GM18907 (cell line): ENCODE data around the gene ITPA.
A peak's percentile ranks its signal among the peaks of the same experiment; 100 is the strongest.

Experiments
- ATAC-seq: cut with Tn5 transposase; IDR thresholded peaks from one replicate; pipeline ENCODE4 v1.9.1; 2021; ENCODE audit warnings: mild to moderate bottlenecking, moderate library complexity; ENCODE audit not compliant: unreplicated experiment

The ITPA gene

DNA sequence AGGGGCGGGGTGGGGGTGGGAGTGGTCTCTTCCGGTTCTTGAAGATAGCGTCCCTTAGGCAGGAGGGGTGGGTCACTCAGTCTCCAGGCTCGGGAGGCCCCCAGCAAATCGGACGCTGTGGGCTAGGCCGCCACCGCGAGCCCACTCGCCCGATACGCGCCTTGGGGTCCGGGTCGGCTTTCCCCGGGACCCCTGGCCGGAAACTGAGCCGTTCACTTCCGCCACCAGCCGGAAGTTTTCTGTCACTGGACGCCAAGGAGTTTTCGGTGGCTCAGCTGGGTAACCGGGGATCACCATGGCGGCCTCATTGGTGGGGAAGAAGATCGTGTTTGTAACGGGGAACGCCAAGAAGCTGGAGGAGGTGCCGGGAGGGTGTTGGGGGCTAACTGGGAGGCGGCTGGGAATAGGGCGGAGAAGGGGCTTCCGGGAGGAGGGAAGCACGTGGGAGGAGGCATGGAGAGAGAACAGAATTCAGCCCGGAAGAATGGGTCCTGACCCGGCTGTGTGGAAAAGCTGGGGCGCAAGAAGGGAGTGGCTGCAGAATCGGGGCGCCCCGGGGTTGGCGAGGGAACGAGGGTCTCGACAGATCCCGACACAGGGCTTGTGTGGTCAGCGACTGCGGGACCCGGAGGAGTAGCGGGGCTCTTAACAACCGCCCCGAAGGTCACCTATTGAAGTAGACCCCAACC is at the start of gene ITPA:
ITPA (plus strand) TSS at position 242 of the 689 bp plus-strand sequence; CDS start at position 296, 54 bp downstream.
- peak; percentile 47 for ATAC-seq

DNA sequence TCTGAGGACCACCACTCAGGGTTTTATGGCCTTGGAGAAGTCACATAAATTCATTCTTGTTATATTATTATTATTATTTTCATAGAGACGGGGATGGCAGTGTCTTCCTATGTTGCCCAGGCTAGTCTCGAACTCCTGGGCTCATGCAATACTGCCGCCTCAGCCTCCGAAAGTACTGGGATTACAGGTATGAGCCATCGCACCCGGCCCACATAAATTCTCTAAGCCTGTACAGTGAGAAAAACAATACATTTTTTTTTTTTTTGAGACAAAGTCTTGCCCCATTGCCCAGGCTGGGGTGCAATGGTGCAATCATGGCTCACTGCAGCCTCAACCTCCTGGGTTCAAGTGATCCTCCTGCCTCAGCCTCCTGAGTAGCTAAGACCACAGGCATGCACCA is 48.9 kb upstream of the ITPA start:
- no peak for ATAC-seq

GRCh38 chr20:3161316-3162079 is 47.8 kb upstream of the ITPA start:
- no peak for ATAC-seq

GRCh38 chr20:3162080-3162611 is 47.2 kb upstream of the ITPA start:
- no peak for ATAC-seq

DNA sequence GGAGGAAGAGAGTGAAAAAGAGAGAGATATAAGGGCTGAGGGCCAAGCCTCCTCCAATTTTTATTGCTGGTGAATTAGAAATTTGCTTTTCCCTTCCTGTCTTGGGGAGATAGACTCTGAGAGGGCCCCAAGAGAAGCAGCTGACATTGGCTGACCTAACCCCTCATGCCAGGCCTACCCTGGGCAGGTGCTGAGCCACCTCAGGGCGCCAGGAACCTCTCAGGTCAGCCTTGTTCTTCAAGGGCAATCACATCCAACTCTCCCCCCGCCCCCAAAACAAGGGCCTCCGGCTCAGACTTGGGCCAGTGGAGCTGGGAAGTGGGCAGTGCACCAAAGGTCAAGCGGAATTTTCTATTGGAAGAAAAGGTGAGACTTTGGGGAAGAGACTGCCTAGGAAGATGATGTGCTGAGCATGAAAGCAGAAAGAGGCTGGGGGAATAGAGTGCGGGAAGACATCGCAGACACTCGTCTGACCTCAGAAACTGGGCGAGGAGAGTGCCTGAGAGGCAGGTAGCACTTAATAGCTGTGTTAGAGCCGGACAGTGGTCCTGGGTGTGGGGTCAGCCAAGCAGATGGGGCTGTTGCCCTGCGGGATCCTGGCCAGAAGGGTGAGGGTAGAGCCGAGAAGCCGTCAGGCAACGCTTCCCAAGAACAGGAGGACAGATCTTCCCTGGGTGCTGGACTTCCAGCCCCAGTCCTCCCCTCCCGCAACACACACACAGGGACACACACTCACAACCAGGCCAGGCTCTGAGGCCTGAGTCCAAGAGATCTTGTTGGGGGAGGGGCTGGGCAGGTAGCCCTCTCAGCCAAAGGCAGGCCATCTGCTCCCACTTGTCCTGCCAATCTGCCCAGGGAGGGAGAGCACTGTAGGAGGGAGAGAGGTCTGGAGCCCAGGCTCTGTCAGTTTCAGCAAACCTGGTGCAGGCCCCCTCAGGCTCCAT is 45.9 kb upstream of the ITPA start:
- no peak for ATAC-seq

DNA sequence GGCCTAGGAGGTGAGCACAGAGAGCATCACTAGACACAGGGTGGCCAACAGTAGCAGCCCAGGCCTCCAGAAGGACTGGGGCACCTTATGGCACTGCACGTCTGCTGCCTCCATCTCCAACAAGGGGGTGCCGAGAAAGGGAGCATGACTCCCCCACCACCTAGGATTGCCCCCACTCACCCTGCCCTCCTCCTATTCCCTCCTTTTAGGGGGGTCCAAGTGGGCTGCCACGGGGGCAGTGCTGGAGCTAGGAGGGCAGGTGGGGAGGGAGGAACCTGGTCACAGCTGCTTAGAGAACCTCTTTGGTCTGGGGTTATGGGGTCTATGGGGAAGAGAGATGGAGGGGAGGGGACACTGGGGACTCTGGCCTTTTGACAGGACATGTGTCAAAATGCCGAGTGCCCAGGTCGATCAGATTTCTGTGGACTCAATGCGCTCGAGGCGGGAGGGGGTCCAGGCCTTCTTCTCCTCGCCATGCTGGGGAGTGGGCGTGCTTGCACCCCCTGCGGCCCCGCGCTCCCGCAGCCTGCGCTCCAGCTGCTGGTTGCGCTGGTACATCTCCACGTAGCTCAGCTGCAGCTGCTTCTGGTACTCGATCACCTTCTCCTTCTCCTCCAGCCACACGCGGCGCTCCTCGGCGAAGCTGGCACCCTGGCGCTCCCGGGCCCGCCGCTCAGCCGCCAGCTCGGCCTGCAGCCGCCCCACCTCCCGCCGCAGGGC is 45.1 kb upstream of the ITPA start:
- no peak for ATAC-seq

GRCh38 chr20:3164763-3165410 is 44.4 kb upstream of the ITPA start:
- ATAC-seq, result no peak

- ATAC-seq, result no peak
These were observed 43.6 kb upstream of the ITPA start for GRCh38 chr20:3165473-3166337.

- no peak for ATAC-seq
These were observed 42.9 kb upstream of the ITPA start for GRCh38 chr20:3166338-3166912.

DNA sequence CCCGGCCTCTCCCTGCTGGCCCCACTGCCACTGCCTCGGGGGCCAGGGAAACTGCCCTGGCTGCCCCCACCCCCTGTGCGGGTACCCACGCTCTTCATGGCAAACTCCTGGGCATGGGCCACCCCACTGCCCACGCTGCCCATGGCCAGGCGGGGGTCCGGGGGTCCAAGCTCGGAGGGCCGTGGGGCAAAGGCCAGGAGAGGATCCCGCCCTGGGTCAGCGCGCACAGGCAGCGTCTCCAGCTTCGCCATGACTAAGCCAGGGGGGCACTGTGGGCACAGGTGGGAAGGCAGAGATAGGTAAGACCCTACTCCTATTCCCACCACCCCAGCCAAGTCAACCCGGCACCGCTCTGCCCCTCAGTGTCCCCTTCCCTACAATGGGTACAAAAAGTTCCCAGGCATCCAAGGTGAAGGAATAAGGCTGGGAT is 42.4 kb upstream of the ITPA start:
- ATAC-seq, result no peak

DNA sequence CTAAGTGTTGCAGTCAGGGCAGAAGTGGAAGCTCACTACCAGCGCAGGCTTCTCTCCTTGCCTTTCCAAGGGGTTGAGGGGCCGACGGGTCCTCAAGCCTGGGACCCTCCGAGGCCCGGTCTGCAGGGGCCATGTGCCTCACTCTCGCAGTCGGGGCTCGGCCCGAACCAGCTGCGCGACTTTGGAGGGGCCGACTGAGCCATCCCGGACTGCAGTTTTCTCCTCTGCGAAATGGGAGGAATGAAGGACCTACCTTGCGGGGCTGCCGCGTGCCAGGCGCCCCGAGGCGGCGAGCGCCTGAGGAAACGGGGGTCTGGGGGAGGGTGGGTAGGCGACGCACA is 41.6 kb upstream of the ITPA start:
- no peak for ATAC-seq

DNA sequence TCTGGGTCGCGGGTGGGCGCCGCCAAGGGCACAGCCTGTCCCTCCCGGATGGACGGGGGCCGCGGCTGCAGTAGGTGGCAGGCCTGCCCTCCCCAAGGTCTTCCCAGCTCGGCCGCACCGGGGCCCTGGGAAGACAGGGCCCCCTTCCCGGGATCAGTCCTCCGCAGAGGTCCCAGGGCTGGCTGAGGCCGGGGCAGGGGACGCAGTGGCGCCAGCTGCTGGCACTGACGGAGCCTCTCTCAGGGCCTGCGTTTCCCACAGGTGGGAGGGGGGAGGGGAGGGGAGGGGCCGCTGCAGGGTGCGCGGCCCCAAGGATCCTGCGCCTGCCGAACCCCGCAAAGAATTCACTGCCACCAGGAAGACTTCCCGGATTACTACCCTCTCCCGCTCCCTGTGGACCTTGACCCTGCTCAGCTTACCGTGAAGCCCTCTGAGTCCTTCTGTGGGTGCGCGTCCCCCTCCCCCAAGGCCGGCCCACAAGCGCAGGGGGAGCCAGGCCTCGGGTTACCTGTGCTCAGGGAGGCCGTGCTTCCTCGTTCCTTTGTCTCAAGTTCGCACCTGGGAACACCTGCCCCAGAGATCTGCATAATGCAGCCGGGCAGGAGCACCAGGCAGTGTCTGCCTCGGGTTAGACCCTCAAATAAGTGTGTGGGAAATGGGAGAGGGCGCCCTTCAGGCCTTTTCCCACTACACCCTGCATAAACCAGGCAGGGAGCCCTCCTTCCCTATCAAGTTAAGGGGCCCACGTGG is 41.0 kb upstream of the ITPA start:
- ATAC-seq, result no peak

DNA sequence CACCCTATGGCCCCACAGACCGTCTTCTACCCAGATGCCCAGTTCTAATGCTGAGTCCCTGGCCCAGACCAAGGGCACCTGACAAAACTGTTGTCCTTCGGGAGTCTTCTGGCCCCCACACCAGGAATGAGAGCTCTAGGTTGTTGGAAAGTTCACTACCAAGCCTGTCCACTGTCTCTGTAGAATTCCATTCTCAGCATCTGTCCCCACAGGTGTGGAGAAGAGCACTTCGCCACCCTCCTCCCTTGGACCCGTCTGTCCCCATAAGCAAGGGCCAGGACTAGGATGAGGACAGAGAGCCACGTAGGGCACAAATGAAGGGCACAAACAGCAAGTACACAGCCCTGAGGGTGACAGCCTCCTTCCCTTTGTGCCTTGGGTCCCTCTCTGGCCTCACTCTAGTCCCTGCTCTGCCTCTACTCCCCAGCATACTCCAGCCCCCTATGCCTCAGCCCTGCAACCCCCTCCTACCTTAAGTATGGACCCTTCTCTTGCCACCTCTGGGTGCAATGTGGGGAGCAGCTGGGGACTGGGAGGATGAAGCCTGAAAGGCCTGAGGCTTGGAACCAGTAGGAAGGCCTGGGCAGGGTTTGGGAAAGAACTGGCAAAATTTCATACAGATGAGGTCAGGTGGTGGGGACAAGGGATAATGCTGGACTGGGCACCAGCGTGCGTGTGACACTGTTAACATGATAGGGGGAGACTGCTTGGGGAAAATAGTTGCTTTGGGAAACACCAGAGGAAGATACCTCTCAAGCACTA is 40.3 kb upstream of the ITPA start:
- ATAC-seq, result no peak

GRCh38 chr20:3171391-3172125 is 37.7 kb upstream of the ITPA start:
- ATAC-seq, result no peak

- no peak for ATAC-seq
These were observed 37.0 kb upstream of the ITPA start for GRCh38 chr20:3172126-3172932.
